ENCODE results near the gene GPR146. TPM values are rescaled to one million over a fixed set of nuclear protein-coding genes. Genes with fewer than 3 reads are reported as not detected.

The GPR146 gene
- total and polyA plus RNA-seq, 9 of the 15 experiments (the other 6 are each of a cell fraction or from before 2014, with no cell fraction given), result 0.22 to 3.6 (median 0.64) TPM; not detected in 2

DNA sequence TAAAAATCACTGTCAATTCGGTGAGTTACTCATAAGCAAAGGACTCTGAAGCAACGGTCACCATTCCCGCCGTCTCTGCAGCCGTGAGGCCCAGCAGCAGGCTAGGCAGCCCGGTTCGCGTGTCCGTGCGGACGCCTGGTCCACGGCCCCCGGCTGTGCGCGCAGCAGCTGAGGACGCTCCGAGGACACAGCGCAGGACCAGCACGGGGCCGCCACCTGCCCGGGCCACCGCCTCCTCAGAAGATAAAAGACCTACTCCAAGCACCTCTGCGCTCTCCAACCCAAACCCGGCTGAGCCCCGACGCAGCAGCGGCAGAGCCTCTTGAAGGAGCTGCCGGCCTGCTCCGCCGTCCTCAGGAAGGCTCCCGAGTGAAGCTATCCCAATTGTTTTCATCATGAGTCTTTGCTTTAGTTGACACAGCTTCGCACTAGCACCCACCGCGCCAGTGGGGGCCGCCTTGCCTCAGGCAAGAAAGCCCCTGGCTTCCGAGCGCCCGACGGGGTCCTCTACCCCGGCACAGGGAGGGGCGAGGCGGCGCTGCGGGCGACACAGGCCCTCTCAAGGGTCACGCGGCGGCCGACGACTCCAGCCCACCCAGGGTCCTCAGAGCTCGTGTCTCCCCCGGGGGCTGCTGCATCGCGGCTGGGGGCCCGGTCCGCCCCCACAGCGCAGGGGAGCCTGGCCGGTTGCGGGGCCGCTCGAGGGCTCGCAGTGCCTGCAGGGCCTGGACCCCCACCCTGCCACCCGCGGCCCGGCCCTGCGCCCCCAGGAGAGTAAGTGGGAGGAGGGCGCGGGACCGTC lies 16.9 kb upstream of the GPR146 start (continued):
- TF ChIP-seq, protein P1, sequence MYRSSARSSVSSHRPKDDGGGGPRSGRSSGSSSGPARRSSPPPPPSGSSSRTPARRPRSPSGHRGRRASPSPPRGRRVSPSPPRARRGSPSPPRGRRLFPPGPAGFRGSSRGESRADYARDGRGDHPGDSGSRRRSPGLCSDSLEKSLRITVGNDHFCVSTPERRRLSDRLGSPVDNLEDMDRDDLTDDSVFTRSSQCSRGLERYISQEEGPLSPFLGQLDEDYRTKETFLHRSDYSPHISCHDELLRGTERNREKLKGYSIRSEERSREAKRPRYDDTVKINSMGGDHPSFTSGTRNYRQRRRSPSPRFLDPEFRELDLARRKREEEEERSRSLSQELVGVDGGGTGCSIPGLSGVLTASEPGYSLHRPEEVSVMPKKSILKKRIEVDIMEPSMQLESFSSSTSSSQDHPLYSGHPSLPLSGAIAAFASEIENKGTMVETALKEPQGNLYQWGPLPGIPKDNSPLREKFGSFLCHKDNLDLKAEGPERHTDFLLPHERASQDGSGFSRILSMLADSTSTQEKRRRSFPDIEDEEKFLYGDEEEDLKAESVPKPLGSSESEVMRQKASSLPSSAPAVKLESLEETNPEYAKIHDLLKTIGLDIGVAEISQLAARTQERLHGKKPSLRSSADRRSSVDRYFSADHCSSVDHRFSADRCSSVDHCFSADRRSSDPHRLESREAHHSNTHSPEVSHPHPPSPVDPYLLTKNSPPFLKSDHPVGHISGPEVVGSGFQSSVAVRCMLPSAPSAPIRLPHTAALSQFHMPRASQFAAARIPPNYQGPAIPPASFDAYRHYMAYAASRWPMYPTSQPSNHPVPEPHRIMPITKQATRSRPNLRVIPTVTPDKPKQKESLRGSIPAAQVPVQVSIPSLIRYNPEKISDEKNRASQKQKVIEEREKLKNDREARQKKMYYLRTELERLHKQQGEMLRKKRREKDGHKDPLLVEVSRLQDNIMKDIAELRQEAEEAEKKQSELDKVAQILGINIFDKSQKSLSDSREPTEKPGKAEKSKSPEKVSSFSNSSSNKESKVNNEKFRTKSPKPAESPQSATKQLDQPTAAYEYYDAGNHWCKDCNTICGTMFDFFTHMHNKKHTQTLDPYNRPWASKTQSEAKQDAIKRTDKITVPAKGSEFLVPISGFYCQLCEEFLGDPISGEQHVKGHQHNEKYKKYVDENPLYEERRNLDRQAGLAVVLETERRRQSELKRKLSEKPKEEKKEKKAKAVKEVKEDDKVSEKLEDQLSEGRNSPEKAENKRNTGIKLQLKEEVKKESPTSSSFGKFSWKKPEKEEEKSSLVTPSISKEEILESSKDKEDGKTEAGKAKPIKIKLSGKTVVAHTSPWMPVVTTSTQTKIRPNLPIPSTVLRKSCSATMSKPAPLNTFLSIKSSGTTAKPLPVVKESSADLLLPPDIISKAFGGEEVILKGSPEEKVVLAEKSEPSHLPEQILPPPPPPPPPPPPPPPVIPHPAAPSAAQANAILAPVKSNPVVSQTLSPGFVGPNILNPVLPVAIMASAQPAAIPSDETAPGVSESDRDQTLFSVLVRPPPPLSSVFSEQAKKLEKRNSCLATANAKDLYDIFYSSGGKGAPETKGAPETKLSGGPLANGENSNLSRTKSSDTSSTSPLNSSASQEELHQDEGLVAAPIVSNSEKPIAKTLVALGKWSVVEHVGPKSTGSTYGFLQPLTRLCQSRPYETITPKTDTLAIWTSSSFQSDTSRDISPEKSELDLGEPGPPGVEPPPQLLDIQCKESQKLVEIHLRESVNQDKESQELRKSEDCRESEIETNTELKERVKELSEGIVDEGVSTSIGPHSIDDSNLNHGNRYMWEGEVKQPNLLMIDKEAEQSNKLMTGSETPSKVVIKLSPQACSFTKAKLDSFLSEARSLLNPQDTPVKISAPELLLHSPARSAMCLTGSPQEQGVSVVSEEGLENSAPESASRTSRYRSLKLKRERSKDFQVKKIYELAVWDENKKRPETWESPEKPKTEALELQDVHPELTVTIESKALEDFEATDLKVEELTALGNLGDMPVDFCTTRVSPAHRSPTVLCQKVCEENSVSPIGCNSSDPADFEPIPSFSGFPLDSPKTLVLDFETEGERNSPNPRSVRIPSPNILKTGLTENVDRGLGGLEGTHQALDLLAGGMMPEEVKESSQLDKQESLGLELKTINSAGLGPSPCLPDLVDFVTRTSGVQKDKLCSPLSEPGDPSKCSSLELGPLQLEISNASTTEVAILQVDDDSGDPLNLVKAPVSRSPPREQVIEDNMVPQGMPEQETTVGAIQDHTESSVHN (IDR thresholded peaks at IDR 0.05; ENCODE audit: borderline replicate concordance in 1 of 2, low read depth in 1 of 2), result no peak
- TF ChIP-seq ESRRB (CRISPR knock-in tag; IDR thresholded peaks at IDR 0.05; ENCODE audit: borderline replicate concordance), result no peak
- TF ChIP-seq, protein P2, sequence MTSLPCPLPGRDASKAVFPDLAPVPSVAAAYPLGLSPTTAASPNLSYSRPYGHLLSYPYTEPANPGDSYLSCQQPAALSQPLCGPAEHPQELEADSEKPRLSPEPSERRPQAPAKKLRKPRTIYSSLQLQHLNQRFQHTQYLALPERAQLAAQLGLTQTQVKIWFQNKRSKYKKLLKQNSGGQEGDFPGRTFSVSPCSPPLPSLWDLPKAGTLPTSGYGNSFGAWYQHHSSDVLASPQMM (CRISPR knock-in tag; IDR thresholded peaks at IDR 0.05), result no peak
- no peak for TF ChIP-seq ILK (tag; IDR thresholded peaks at IDR 0.05; ENCODE audit: borderline replicate concordance, low read depth)
- no peak for TF ChIP-seq POLR3G (IDR thresholded peaks at IDR 0.05; ENCODE audit: extremely low read depth, insufficient read length, insufficient replicate concordance)
- TF ChIP-seq NR1H2 (CRISPR knock-in tag; IDR thresholded peaks at IDR 0.05), result no peak
- no peak for TF ChIP-seq TCF7L2 (IDR thresholded peaks at IDR 0.05; ENCODE audit: low read depth, low read length)
- TF ChIP-seq ZNF121 (CRISPR knock-in tag; conservative IDR thresholded peaks at IDR 0.05), result no peak
- TF ChIP-seq JUND (IDR thresholded peaks at IDR 0.05; ENCODE audit: borderline replicate concordance, low read depth, low read length), result no peak
- TF ChIP-seq JUND (tag; IDR thresholded peaks at IDR 0.05; ENCODE audit: borderline replicate concordance, low read depth, low read length), result no peak
- peak; percentile 58 for TF ChIP-seq HMGN3 (IDR thresholded peaks at IDR 0.05; ENCODE audit: borderline replicate concordance, extremely low read depth, insufficient read length, low read depth, low read length)
- peak; percentile 56 for TF ChIP-seq RBBP5 (IDR thresholded peaks at IDR 0.05; ENCODE audit: borderline replicate concordance, insufficient read depth, low read length, poor library complexity, severe bottlenecking)
- no peak for TF ChIP-seq TEAD4 (IDR thresholded peaks at IDR 0.05; ENCODE audit: low read length)
- 0 out of 2 replicates have a peak, but pooled peaks have one; percentile 33 for TF ChIP-seq TEAD4 (CRISPR knock-in tag; IDR thresholded peaks at IDR 0.05; ENCODE audit: borderline replicate concordance)
- no peak for TF ChIP-seq CREB1 (IDR thresholded peaks at IDR 0.05)
- no peak for TF ChIP-seq CREB1 (CRISPR knock-in tag; IDR thresholded peaks at IDR 0.05)
- no peak for TF ChIP-seq SMAD2 (IDR thresholded peaks at IDR 0.05; ENCODE audit: low read depth, low read length)
- TF ChIP-seq BACH1 (tag; IDR thresholded peaks at IDR 0.05), result no peak
- no peak for TF ChIP-seq ZNF253 (CRISPR knock-in tag; conservative IDR thresholded peaks at IDR 0.05)
